AG20443 (cell line): ENCODE measurements around the gene SLC23A2.

Experiments used
- DNase-seq: peaks from one replicate; pipeline ENCODE4 v3.0.0; 2012; ENCODE audit warnings: low spot score, mixed read lengths

SLC23A2 gene

DNA sequence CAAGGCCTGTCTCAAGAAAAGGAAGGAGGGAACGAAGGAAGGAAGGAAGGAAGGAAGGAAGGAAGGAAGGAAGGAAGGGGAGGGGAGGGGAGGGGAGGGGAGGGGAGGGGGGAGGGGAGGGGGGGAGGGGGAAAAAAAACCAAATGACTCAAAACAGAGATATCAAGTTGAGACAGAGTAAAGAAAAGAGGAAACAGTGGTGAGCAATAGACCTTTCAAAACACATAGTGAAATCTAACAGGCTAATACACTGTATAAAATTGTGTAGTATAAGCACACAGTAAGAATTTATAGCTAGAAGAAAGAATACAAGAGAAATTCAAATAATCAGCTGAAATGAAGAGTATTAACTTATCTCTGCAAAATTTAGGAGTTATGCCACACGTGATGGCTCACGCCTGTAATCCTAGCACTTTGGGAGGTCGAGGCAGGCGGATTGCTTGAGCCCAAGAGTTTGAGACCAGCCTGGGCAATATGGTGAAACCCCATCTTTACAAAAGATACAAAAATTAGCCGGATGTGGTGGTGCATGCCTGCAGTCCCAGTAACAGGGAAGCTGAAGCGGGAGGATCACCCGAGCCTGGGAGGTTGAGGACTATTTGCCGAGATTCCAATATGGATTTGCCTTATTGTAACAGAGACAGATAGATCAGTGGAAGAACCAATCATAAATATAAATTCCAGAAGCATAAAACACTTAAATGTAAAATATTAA, 156.4 kb downstream of the SLC23A2 start:
- no peak for DNase-seq

DNA sequence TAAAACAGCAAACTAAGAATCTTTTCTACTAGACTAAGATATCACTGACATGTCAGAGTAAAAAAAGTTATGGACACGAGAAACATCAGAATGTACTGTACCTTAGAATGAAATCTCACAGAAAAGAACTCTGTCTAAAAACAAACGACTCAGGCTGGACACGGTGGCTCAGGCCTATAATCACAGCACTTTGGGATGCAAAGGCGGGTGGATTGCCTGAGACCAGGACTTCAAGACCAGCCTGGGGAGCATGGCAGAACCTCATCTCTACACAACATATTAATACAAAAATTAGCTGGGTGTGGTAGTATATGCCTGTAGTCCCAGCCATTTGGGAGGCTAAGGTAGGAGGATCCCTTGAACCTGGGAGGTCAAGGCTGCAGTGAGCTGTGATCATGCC, 157.0 kb downstream of the SLC23A2 start:
- no peak for DNase-seq

DNA sequence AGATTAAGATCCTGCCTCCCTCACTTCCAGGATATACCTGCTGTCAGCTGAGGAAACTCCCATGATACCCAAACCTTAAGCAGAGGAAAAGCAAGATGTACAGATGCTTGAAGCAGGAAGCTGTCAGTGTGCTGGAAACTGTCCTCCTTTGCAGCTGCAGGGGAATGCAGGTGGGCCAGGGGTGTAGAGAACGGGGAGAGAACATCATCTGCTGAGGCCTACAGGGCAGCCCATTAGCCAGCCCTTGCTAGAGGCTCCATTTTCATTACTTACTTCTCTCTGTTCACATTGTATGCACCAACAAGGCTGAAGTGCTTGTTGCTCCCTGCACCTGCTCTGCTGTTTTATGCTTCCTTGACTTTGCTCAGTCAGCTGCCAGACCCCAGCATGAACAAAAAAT, 160.5 kb downstream of the SLC23A2 start:
- DNase-seq = no peak

DNA sequence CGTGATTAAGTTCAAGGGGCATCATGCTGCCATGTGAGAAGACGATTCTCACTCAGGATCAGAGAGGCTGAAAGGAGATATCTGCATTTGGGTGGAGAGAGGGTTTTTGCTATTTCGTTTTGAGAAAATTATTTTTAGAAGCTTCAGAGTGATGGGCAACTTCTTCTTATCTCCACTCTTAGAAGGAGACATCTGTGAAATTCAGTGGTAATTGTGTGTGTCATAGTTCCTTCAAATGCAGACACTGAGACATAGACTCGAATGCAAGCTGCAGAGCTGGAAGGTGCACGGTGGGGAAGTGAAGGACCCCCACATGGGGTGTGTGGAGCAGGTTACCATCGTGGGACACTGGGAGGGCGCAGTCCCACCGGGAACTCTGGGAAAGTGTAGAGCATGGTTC, 162.8 kb downstream of the SLC23A2 start:
- no peak for DNase-seq

DNA sequence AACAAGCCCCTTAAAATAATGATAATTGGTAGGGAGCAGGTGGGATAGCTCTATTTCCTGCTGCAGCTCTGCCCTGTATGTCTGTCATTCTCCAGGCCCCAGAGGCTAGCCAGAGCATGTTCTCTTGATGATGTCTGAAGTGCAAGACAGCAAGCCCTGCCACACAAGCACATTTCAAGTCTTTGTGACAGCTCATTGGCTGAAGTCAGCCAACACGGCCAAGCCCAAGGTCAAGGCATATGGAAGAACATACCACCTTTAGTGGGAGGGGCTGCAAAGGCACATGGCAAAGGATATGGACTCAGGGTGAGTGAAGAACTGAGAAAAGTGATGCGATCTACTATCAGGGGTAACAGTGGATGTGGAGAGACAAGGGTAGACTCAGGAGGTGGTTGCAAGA, 163.6 kb downstream of the SLC23A2 start:
- DNase-seq = no peak

DNA sequence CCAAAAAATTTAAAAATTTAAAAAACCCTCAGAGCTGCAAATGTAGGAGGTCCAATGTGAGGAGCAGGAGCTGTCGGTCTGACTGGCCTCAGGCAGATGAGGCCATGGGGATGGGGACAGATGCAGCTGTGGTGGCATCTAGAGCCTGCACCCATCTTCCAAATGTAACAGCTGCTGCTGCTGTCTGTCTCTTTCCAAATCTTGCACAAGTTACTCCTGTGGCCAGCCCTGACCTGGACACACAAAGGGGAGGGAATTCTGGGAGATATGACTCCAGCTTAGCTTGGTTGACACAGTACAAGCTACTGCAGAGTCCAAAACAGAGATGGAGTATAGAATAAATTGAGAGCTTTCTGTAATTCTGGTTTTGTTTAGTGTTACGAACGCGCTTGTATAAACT, 164.4 kb downstream of the SLC23A2 start:
- DNase-seq = no peak

DNA sequence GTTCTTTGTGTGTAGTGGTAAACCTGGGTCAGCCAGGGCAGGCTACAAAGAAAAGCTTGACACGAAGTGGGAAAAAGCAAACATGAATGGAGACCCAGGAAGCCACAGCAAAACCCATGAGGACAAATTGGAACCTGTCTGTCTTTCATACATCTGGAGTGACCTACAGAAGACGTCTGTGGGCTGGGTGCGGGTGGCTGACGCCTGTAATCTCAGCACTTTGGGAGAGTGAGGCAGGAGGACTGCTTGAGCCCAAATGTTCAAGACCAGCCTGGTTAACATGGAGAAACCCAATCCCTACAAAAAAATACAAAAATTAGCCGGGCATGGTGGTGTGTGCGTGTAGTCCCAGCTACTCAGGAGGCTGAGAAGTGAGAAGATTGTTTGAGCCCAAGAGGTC, 164.8 kb downstream of the SLC23A2 start:
- no peak for DNase-seq

DNA sequence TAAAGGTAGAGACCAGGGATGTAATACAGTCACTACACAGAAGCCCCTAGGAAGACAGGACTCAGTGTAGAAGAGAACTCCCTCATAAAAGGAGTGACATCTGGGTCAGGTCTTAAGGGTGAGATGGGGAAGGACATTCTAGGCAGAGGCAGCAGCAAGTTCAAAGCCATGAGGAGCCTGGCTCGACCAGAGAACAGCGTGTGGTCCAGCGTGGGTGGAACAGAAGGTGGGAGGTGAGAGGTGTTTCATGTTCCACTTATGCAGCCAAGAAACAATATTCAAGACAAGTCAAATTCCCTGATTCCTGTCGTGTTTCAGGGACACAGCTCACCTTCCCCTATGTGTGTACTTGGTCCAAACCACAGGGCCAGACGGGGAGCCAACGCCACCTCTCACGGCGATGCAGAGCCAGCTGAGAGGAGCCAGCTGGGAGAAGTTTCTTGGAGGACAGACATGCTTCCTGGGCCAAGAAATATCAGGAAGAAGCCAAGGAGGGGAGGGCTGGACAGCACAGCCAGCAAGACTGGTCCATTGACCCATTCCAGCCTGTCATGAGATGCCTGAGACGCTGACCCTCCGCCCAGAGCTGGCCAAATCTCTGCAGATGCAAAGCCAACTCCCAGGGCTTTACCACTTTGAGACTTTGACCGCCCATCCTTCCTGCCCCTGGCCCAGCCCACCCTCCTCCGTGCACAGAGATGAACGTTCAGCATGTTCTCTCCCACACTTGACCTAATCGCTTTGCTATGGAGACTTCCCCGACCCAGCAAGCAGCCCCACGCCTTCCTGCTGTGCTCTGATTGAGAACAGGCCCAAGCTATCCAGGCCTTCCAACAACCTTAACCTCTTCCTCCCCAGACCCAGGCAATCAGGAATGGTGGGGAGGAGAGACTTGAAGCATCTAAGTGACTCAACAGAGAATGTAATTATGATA, 165.8 kb downstream of the SLC23A2 start:
- peak; percentile 72 for DNase-seq

DNA sequence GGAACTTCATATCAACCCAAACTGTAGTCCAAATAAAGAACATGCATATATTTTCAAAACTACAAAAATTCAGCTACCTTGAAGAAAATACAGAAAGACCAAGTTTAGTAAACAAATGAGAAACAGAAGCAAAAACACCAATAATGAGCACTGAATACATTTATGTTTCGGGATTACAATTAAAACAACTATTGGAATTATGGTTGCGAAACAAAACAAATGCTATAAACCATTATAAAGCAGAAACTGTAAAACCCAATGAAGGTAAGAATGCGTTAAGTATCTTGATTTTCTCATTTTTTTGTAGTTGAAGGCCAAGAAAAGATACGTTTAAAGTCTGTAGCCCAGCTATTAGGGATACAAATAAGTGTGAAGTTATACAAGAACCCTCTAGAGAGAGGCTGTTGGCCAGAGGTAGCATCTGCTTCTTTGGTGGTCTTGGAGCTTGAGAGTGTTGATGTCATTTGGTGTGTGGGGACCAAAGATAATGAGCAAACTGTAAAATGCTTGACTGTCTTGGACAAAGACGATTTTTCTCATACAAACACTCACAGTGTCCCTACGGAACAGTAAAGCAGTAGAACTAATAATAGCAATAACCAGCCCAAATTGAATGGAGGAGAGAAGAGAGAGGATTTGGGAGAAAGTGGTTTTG, 168.1 kb downstream of the SLC23A2 start:
- no peak for DNase-seq

DNA sequence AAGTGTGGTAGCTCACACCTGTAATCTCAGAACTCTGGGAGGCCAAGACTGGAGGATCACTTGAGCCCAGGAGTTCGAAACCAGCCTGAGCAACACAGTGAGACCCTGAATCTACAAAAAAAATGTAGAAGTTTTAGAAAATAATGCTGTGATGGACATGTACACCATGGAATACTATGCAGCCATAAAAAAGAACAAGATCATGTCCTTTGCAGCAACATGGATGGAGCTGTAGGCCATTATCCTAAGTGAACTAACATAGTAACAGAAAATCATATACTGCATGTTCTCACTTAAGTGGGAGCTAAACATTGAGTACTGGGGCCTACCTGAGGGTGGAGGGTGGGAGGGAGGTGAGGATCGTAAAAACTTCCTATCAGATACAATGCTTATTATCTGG, 168.8 kb downstream of the SLC23A2 start:
- no peak for DNase-seq

DNA sequence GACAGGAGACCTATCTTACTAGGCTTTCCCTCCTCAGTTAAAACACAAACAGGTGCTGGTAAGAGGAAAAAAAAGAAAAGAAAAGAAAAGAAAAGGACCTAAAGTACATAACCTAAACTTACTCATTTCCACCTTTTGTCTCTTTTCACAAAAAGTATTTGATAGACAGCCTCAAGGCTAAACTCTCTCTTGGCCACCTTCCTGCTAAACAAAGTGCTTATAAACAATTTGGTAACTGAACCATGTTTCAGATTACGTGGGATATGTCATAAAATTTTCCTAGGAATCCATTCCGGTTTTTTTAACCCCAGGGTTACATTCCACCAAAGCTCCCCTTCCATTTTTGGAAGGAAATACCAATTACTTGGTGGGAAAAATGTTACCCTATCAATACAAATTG, 170.6 kb downstream of the SLC23A2 start:
- no peak for DNase-seq

DNA sequence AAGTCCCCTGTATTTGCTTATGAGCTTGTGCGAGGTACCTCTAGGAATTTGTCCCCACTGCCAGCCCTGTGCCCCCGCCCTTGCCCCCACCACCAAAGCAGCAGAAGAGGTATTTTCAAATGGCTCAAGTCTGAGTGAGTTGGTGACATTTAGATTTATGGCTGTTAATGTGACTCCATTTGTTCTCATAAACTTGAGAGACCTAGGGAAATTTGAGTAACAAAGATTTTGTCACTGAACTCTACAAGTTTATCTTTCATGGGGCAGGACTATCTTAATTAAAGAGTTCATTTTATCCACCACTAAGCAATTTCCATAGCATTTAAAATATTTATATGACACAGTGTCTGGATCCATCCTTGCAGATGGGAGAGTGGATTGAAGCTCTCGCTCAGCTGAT, 171.1 kb downstream of the SLC23A2 start:
- DNase-seq = no peak

DNA sequence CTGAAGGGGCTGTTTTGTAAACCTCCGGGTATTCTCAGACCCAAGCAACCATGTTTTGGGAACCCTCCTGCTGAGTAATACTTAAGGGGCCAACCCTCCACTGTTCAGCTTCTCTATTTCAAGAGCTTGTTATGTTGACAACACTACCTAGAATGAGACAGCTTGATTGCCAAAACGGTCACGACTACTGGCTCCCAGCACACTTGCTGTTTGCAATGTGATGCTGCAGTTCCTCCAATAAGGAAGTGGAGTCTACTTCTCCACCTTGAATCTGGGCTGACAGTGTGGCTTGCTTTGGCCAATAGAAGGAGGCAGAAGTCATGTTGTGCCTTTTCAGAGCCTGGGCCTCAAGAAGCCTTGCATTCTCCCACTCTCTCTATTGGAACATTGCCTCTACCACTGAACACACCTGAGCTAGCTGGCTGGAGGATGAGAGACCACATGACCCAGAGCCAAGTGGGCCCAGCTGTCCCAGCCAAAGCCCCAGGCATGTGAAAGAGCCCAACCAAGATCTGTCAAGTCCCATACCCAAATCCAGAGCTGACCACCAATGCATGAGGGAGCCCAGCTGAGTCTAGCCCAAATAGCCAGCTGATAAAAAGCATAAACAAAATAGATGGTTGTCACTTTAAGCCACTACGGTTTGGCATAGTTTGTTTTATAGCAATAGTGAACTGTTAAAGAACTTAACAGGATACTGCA, 171.6 kb downstream of the SLC23A2 start:
- DNase-seq = no peak

DNA sequence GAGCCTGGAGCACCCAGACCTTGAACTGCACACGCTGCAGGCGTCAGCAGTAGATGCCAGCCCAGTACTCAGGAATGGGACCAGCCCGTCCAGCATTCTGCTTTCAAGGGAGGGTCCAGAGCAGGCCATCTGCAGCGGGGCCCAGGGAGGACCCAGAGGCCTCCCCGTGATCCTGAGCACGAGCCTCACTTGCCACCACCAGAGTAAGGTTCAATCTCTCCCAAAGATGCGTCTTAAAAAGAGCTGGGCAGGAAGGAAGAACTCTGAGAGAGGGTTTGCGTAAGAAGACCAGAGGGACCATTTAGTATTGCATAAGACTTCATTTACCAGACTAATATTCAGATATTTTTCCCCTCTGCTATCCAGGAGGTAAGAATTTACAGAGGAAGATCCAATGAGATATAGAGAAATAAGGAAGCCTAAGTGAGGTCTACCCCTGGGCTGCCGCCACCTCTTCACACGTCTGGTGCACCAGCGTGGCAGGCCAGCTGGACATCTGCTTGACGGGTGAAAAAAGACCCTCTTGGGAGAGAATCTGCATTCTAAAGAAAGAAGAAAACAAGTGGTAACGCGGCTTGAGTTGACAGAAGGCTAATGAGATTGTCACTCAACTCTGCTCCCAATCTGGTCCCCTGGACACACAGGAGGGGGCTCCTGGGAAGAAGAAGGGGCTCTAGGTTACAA, 172.3 kb downstream of the SLC23A2 start:
- no peak for DNase-seq

DNA sequence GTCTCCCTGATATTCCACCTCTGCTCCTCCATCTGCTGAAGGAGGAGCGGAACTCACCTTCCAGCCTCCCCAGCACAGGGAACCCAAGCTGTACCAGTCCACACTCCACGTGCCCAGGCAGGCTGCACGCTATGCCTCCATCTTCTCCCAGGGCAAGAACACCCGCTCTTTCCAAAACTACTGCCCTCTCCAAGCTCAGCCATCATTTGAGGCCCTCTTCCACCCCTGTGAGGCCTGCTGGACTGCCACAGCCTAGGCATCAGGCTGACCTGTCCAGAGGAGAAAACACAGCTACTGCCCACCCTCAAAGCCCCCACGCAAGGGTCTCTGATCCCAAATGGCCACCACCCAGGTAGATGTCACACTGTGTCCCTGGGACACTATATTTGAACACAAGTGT, 179.7 kb downstream of the SLC23A2 start:
- no peak for DNase-seq

DNA sequence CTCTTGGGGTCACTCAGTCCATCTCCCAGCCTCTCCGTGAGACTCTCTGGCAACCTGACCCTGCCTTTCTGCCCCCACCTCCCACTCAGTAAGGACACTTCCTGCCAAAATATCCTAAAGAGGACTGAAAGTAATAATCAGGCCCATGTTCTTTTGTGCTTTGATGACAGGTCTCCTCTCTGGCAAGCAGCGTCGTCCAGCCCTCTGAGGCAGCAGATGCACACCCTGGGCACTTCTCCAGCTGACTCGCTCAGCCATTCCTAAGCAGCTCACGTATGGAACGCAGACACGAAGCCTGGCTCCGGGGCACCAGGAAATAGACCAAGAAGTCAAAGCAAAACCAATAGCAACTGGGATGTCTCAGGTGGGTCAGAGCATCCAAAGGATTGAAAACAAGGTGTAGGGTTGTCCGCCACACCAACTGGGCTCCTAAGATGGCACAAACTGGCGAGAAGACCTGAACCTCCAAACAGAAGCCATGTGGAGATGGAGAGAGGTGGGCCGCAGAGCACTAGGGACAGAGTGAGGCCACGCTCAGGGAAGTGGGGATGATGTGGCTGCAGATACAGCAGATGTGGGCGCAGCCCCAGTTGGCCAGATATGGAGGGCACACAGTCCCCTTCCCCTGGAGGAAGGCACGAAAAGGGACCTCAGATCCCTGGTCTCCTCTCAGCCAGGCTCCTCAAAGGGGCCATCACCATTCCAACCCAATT, 180.3 kb downstream of the SLC23A2 start:
- DNase-seq = peak; percentile 92

DNA sequence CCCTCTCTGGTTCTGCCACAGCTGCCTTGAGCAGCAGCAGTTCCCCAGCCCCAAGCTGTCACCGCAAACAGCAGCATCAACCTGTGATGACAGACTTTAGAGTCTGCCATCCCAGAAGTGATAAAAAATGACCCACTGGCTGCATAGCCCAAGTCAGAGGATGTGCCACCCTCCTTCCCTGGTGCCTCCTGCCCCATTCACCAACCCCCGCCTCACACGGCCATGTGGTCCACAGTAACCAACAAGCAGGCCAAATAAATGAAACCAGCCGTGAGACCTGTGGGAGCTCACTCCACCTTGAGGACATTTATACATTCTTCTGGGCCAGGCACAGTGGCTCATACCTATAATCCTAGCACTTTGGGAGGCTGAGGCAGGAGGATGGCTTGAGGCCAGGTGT, 181.4 kb downstream of the SLC23A2 start:
- DNase-seq = no peak

DNA sequence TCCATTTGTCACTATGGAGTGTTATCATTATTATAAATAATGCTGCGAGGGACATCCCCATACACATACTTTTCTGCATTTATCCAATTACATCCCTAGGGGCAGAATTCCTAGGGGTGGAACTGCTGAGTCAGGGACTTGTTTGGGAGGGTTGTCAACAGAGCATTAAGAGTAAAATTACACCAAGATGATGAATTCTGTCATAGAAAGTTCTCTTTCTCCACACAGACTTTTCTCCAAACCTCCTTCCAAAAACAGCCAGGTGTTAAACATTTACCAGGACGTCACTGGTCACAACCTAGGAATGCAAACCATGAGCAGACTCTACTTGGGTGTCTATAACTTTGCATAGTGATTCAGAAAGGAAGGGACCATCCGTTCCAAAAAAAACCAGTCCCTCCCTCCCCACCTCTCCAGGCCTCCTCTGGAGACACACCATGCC, 184.1 kb downstream of the SLC23A2 start:
- peak; percentile 29 for DNase-seq

DNA sequence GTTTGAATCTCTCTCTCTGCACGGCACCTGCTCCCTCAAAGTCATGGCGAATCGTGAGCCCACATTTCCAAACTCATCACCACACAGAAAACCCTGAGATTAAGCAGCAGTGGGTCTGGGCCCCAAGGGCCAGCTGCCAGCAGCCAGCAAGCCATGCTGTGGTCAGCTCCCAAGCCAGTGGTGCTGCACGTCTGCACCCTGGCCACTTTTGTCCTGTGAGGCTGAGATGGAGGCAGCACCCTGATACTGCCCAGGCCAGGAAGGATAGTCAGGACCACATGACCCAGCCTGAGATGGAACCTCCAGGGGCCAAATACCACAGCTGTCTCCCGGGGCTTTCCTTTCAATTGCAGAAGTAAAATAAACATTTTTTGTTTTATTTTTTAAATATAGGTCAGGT, 185.7 kb downstream of the SLC23A2 start:
- DNase-seq = no peak

DNA sequence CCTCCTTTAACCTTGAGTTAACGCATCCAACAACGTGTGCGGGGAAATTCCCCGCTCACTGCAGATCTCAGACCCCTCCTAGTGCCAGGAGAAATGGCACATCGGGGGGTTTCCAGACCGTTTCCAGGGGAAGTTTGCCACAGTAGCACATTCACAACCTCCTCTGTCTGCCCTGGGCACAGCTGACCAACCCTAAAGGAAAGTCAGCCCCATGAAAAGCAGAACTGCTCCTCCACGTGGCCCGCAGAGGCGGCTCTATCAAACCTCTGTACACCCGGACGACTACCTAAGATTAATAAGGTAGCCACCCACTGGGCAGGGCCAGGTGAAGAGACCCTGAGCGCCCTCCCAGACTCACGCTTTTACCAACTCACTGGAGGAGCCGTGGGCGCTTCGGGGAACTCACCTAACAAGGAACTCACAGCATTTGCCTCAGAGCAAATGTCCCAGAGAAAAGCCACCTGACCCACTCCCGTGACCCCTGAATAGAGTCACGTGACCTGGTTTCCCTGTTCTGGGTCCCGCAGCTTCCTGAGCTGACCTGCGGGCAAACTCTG, 186.5 kb downstream of the SLC23A2 start:
- no peak for DNase-seq
